Mesenchymal stem cell (in vitro differentiated cells and primary cell): ENCODE data around the gene LHX3.

ENCODE experiments used
- DNase-seq: peaks from one replicate; pipeline ENCODE4 v3.0.0-alpha.2; 2013
- H2AFZ ChIP-seq: one replicate; pipeline ENCODE4 v1.6.1; 2013; ENCODE audit warnings: low read depth, mild to moderate bottlenecking, control low read depth, inconsistent platforms, low read length, moderate library complexity
- H2AK5ac ChIP-seq: 2 replicates; pipeline ENCODE4 v1.6.1; 2013; ENCODE audit warnings: low read length, moderate library complexity, mild to moderate bottlenecking, inconsistent platforms; ENCODE audit not compliant: severe bottlenecking
- H2BK120ac ChIP-seq: one replicate; pipeline ENCODE4 v1.6.1; 2013; ENCODE audit warnings: low read depth, mild to moderate bottlenecking, inconsistent platforms, low read length, moderate library complexity
- H2BK12ac ChIP-seq, 2 experiments: one replicate each; pipeline ENCODE4 v1.6.1; 2013; ENCODE audit warnings: inconsistent platforms in 2 of 2, low read length in 2 of 2, mild to moderate bottlenecking in 2 of 2, moderate library complexity in 2 of 2, control low read depth in 1 of 2
- H2BK15ac ChIP-seq: one replicate; pipeline ENCODE4 v1.6.1; 2013; ENCODE audit warnings: mild to moderate bottlenecking, low read depth, inconsistent platforms; ENCODE audit not compliant: poor library complexity, severe bottlenecking
- H2BK5ac ChIP-seq: 2 replicates; pipeline ENCODE4 v1.6.1; 2013; ENCODE audit warnings: low read depth, mild to moderate bottlenecking, low read length, control low read depth, inconsistent platforms; ENCODE audit not compliant: poor library complexity, severe bottlenecking
- H3K14ac ChIP-seq, 2 experiments: one replicate each; pipeline ENCODE4 v1.6.1; 2013; ENCODE audit warnings: inconsistent platforms in 2 of 2, low read length in 2 of 2, control low read depth in 1 of 2, mild to moderate bottlenecking in 1 of 2, moderate library complexity in 1 of 2
- H3K18ac ChIP-seq, 2 experiments: one replicate each; pipeline ENCODE4 v1.6.1; 2013; ENCODE audit warnings: inconsistent platforms in 2 of 2, low read length in 2 of 2, control low read depth in 1 of 2, low read depth in 1 of 2, mild to moderate bottlenecking in 1 of 2
- H3K23ac ChIP-seq, 2 experiments: one replicate each; pipeline ENCODE4 v1.6.1; 2013; ENCODE audit warnings: inconsistent platforms in 2 of 2, low read length in 2 of 2, mild to moderate bottlenecking in 2 of 2, moderate library complexity in 2 of 2, control low read depth in 1 of 2
- H3K27ac ChIP-seq: 2 replicates; pipeline ENCODE4 v1.5.1; 2013; ENCODE audit warnings: mild to moderate bottlenecking, moderate library complexity, low read length, control low read depth, inconsistent platforms; ENCODE audit not compliant: poor library complexity, severe bottlenecking
- H3K27me3 ChIP-seq, 2 experiments: 2 replicates each; pipeline versions ENCODE4 v1.6.1 to v1.7.0; 2013; ENCODE audit warnings: low read length in 2 of 2, mild to moderate bottlenecking in 2 of 2, moderate library complexity in 2 of 2, control low read depth in 1 of 2, inconsistent platforms in 1 of 2; ENCODE audit not compliant: control insufficient read depth in 1 of 2, insufficient read depth in 1 of 2
- H3K36me3 ChIP-seq, 2 experiments: 2 replicates each; pipeline versions ENCODE4 v1.6.1 to v1.7.0; 2013; ENCODE audit warnings: low read length in 2 of 2, control low read depth in 1 of 2, inconsistent platforms in 1 of 2, low read depth in 1 of 2, mild to moderate bottlenecking in 1 of 2; ENCODE audit not compliant: insufficient read depth in 2 of 2, control insufficient read depth in 1 of 2
- H3K4ac ChIP-seq, 2 experiments: one replicate each; pipeline ENCODE4 v1.6.1; 2013; ENCODE audit warnings: inconsistent platforms in 2 of 2, low read length in 2 of 2, mild to moderate bottlenecking in 2 of 2, moderate library complexity in 2 of 2, control low read depth in 1 of 2, low read depth in 1 of 2
- H3K4me1 ChIP-seq: 2 replicates; pipeline ENCODE4 v1.6.1; 2013; ENCODE audit warnings: low read depth, low read length, control low read depth; ENCODE audit not compliant: control insufficient read depth, insufficient read depth
- H3K4me2 ChIP-seq: 2 replicates; pipeline ENCODE4 v1.6.1; 2013; ENCODE audit warnings: low read length, mild to moderate bottlenecking, inconsistent platforms; ENCODE audit not compliant: poor library complexity, severe bottlenecking
- H3K4me3 ChIP-seq, 2 experiments: 2 replicates each; pipeline versions ENCODE4 v1.5.1 to v1.7.0; 2013; ENCODE audit warnings: low read length in 2 of 2, mild to moderate bottlenecking in 2 of 2, control low read depth in 1 of 2, low read depth in 1 of 2; ENCODE audit not compliant: insufficient read depth in 1 of 2
- H3K79me1 ChIP-seq: replicated peaks from 2 replicates; pipeline ENCODE4 v1.6.1; 2013; ENCODE audit warnings: mild to moderate bottlenecking, control low read depth, low read length, inconsistent platforms; ENCODE audit not compliant: poor library complexity, severe bottlenecking
- H3K9ac ChIP-seq: 2 replicates; pipeline ENCODE4 v1.7.0; 2013; ENCODE audit warnings: mild to moderate bottlenecking, low read length, moderate library complexity
- H3K9me3 ChIP-seq: 2 replicates; pipeline ENCODE4 v1.7.0; 2013; ENCODE audit warnings: mild to moderate bottlenecking, low read length; ENCODE audit not compliant: control insufficient read depth
- H4K8ac ChIP-seq: one replicate; pipeline ENCODE4 v1.6.1; 2013; ENCODE audit warnings: inconsistent platforms, mild to moderate bottlenecking, low read length, moderate library complexity
- H4K91ac ChIP-seq: one replicate; pipeline ENCODE4 v1.6.1; 2013; ENCODE audit warnings: mild to moderate bottlenecking, low read length, inconsistent platforms
- WGBS: methylation state at CpG from one replicate; pipeline ENCODE4 v1.1.7; 2013; ENCODE audit warnings: mixed read lengths; 5-methylcytosine and 5-hydroxymethylcytosine counted together

LHX3 gene

GRCh38 chr9:136185066-136185465 is 19.9 kb downstream of the LHX3 start:
- Histone ChIP-seq H2BK15ac (no peak overlapping the region), H2AK5ac (no peak overlapping the region), H3K4me2 (no peak overlapping the region), H4K91ac (no peak overlapping the region), H3K27me3 (peaks cover 58 to 71% of the 10 kb centered on the region in 2 experiments), H2BK12ac (no peak overlapping the region), H4K8ac (no peak overlapping the region), H2BK5ac (no peak overlapping the region), H3K9ac (no peak overlapping the region), H3K23ac (no peak overlapping the region), H2AFZ (no peak overlapping the region), H3K18ac (no peak overlapping the region), H3K4me1 (peaks cover 8% of the 10 kb centered on the region), H2BK120ac (no peak overlapping the region), H3K36me3 (no peaks in the 10 kb centered on the region), H3K27ac (no peak overlapping the region), H3K79me1 (no peaks in the 10 kb centered on the region), H3K9me3 (no peaks in the 10 kb centered on the region), H3K4me3 (no peak overlapping the region), H3K14ac (no peak overlapping the region), H3K4ac (no peak overlapping the region)
- 79% methylated on average over 17 of the region's 19 CpGs for WGBS
- DNase-seq = no peak

GRCh38 chr9:136182850-136183422 is 22.0 kb downstream of the LHX3 start:
- Histone ChIP-seq H2BK15ac (no peak overlapping the region), H4K8ac (no peak overlapping the region), H2AK5ac (no peak overlapping the region), H3K9me3 (no peaks in the 10 kb centered on the region), H3K4me3 (peak overlapping the region in 1 of 2 experiments; percentile 32), H3K18ac (no peak overlapping the region), H3K4me2 (no peak overlapping the region), H3K36me3 (no peaks in the 10 kb centered on the region), H3K23ac (no peak overlapping the region), H3K9ac (no peak overlapping the region), H4K91ac (no peak overlapping the region), H3K4me1 (peaks cover 2% of the 10 kb centered on the region), H3K27ac (no peak overlapping the region), H2BK12ac (no peak overlapping the region), H3K4ac (no peak overlapping the region), H2BK5ac (no peak overlapping the region), H3K14ac (no peak overlapping the region), H2BK120ac (no peak overlapping the region), H2AFZ (no peak overlapping the region), H3K79me1 (no peaks in the 10 kb centered on the region), H3K27me3 (peaks cover 67 to 76% of the 10 kb centered on the region in 2 experiments)
- DNase-seq = no peak
- 88% methylated on average over 18 of the region's 18 CpGs for WGBS

GRCh38 chr9:136182420-136182787 is 22.5 kb downstream of the LHX3 start:
- H2BK120ac ChIP-seq = no peak overlapping the region
- H3K27ac ChIP-seq = no peak overlapping the region
- H2AFZ ChIP-seq = no peak overlapping the region
- WGBS = 95% methylated on average over 13 of the region's 14 CpGs
- no peak for DNase-seq
- no peak overlapping the region for H2BK15ac ChIP-seq
- H3K36me3 ChIP-seq = no peaks in the 10 kb centered on the region
- no peak overlapping the region for H4K91ac ChIP-seq
- H3K4me2 ChIP-seq = no peak overlapping the region
- H3K18ac ChIP-seq = no peak overlapping the region
- H2BK5ac ChIP-seq = no peak overlapping the region
- H3K27me3 ChIP-seq = peaks cover 62 to 74% of the 10 kb centered on the region in 2 experiments
- H2BK12ac ChIP-seq = no peak overlapping the region
- H3K79me1 ChIP-seq = no peaks in the 10 kb centered on the region
- H4K8ac ChIP-seq = no peak overlapping the region
- no peaks in the 10 kb centered on the region for H3K9me3 ChIP-seq
- no peak overlapping the region for H3K23ac ChIP-seq
- H3K14ac ChIP-seq = no peak overlapping the region
- no peak overlapping the region for H3K4ac ChIP-seq
- H3K4me1 ChIP-seq = peaks cover 2% of the 10 kb centered on the region
- no peak overlapping the region for H3K4me3 ChIP-seq
- H3K9ac ChIP-seq = no peak overlapping the region
- no peak overlapping the region for H2AK5ac ChIP-seq

- Histone ChIP-seq H3K4ac (no peak overlapping the region), H2BK15ac (no peak overlapping the region), H3K18ac (no peak overlapping the region), H2BK120ac (no peak overlapping the region), H2AK5ac (no peak overlapping the region), H3K9me3 (no peaks in the 10 kb centered on the region), H3K23ac (no peak overlapping the region), H4K8ac (no peak overlapping the region), H3K9ac (no peak overlapping the region), H3K27ac (no peak overlapping the region), H2BK5ac (no peak overlapping the region), H3K79me1 (no peaks in the 10 kb centered on the region), H4K91ac (no peak overlapping the region), H3K36me3 (no peaks in the 10 kb centered on the region), H3K4me2 (no peak overlapping the region), H3K27me3 (peaks cover 57 to 74% of the 10 kb centered on the region in 2 experiments), H2BK12ac (no peak overlapping the region), H3K4me3 (no peak overlapping the region), H2AFZ (no peak overlapping the region), H3K14ac (no peak overlapping the region), H3K4me1 (peaks cover 2% of the 10 kb centered on the region)
- DNase-seq = no peak
- WGBS = 72% methylated on average over 8 of the region's 8 CpGs
Observed at GRCh38 chr9:136181784-136182419, 23.0 kb downstream of the LHX3 start.
